IMR-90 (cell line): ENCODE results near the gene MS4A4E. TPM values are rescaled to one million over a fixed set of nuclear protein-coding genes. Genes with fewer than 3 reads are reported as not detected.

ENCODE experiments used
- ATAC-seq: fragments of 200-7000 bp; cut with Tn5 transposase; 2 replicates; pipeline ENCODE4 v1.9.1; 2020; ENCODE audit warnings: low read depth, mild to moderate bottlenecking, moderate library complexity
- BruUV-seq: library from RNA; stranded (reverse); fragments of 400-500 nt; replicated peaks from 2 replicates; lab custom pipeline; 2021; lab: Mats Ljungman, UMichigan
- CTCF ChIA-PET: fragments of 300-600 bp; formaldehyde crosslinking; extraction: SDS; loops from one replicate; lab custom pipeline; 2021; ENCODE audit warnings: antibody characterized with exemption; lab: Yijun Ruan, JAX
- POLR2A ChIA-PET: fragments of 300-600 bp; sonication (Branson Sonifier 250); formaldehyde crosslinking; loops from one replicate; lab custom pipeline; 2022; ENCODE audit warnings: antibody characterized with exemption; ENCODE audit not compliant: unreplicated experiment; lab: Charles Lee
- DNase-seq: peaks from one replicate; pipeline ENCODE4 v3.0.0; 2013
- H2AFZ ChIP-seq: replicated peaks from 2 replicates; pipeline ENCODE3; 2013; ENCODE audit warnings: low read length, mild to moderate bottlenecking; ENCODE audit not compliant: poor library complexity
- H2AK5ac ChIP-seq: 2 replicates; pipeline ENCODE4 v1.6.1; 2013; ENCODE audit warnings: low read depth, low read length, inconsistent platforms
- H2AK9ac ChIP-seq: replicated peaks from 2 replicates; pipeline ENCODE3; 2013; ENCODE audit warnings: mild to moderate bottlenecking, low read depth, low read length, moderate library complexity; ENCODE audit not compliant: poor library complexity
- H2BK120ac ChIP-seq: 2 replicates; pipeline ENCODE4 v1.6.1; 2013; ENCODE audit warnings: low read depth, low read length, inconsistent platforms
- H2BK15ac ChIP-seq: 3 replicates; pipeline ENCODE4 v1.6.1; 2013; ENCODE audit warnings: low read depth, low read length, inconsistent platforms
- H2BK20ac ChIP-seq: 2 replicates; pipeline ENCODE4 v1.6.1; 2013; ENCODE audit warnings: low read depth, mild to moderate bottlenecking, inconsistent platforms, low read length, moderate library complexity
- H2BK5ac ChIP-seq: 2 replicates; pipeline ENCODE4 v1.6.1; 2013; ENCODE audit warnings: mild to moderate bottlenecking, low read depth, low read length, inconsistent platforms; ENCODE audit not compliant: poor library complexity, severe bottlenecking
- H3K14ac ChIP-seq: replicated peaks from 2 replicates; pipeline ENCODE4 v1.6.1; 2013; ENCODE audit warnings: low read depth, low read length, inconsistent platforms
- H3K18ac ChIP-seq: 2 replicates; pipeline ENCODE4 v1.6.1; 2013; ENCODE audit warnings: low read depth, low read length, control low read depth
- H3K23ac ChIP-seq: 2 replicates; pipeline ENCODE4 v1.6.1; 2013; ENCODE audit warnings: low read depth, low read length, inconsistent platforms
- H3K27ac ChIP-seq: 2 replicates; pipeline ENCODE4 v1.5.1; 2013; ENCODE audit warnings: mild to moderate bottlenecking, control low read depth, low read length; ENCODE audit not compliant: insufficient read depth
- H3K27me3 ChIP-seq: 2 replicates; pipeline ENCODE4 v1.6.1; 2013; ENCODE audit warnings: low read length; ENCODE audit not compliant: control insufficient read depth, insufficient read depth
- H3K36me3 ChIP-seq: 2 replicates; pipeline ENCODE4 v1.6.1; 2013; ENCODE audit warnings: low read length, mixed read lengths; ENCODE audit not compliant: control insufficient read depth, insufficient read depth
- H3K4ac ChIP-seq: 2 replicates; pipeline ENCODE4 v1.6.1; 2013; ENCODE audit warnings: low read depth, low read length, inconsistent platforms
- H3K4me1 ChIP-seq: 2 replicates; pipeline ENCODE4 v1.6.1; 2013; ENCODE audit warnings: low read length, mixed read lengths; ENCODE audit not compliant: control insufficient read depth, insufficient read depth
- H3K4me2 ChIP-seq: 2 replicates; pipeline ENCODE4 v1.6.1; 2013; ENCODE audit warnings: low read depth, mild to moderate bottlenecking, control low read depth, low read length, moderate library complexity
- H3K4me3 ChIP-seq: 2 replicates; pipeline ENCODE4 v1.5.1; 2013; ENCODE audit warnings: low read depth, mild to moderate bottlenecking, control low read depth, low read length, moderate library complexity; ENCODE audit not compliant: insufficient read depth
- H3K56ac ChIP-seq: 2 replicates; pipeline ENCODE4 v1.6.1; 2013; ENCODE audit warnings: low read length, inconsistent platforms; ENCODE audit not compliant: insufficient read depth; ENCODE audit errors: extremely low read depth
- H3K79me1 ChIP-seq, 2 experiments: 2 replicates each; pipeline ENCODE4 v1.6.1; 2013; ENCODE audit warnings: low read length in 2 of 2, inconsistent platforms in 1 of 2, low read depth in 1 of 2
- H3K9ac ChIP-seq: 2 replicates; pipeline ENCODE4 v1.6.1; 2013; ENCODE audit warnings: low read depth, low read length, control low read depth
- H3K9me1 ChIP-seq: 2 replicates; pipeline ENCODE4 v1.6.1; 2013; ENCODE audit warnings: low read length, inconsistent platforms; ENCODE audit not compliant: insufficient read depth
- H3K9me3 ChIP-seq: 2 replicates; pipeline ENCODE4 v1.6.1; 2013; ENCODE audit warnings: low read length; ENCODE audit not compliant: control insufficient read depth, insufficient read depth
- H4K20me1 ChIP-seq: 2 replicates; pipeline ENCODE4 v1.6.1; 2013; ENCODE audit warnings: low read length, inconsistent platforms; ENCODE audit not compliant: insufficient read depth
- H4K5ac ChIP-seq: 2 replicates; pipeline ENCODE4 v1.6.1; 2013; ENCODE audit warnings: mild to moderate bottlenecking, low read depth, low read length, control low read depth
- H4K8ac ChIP-seq, 2 experiments: 2 replicates each; pipeline ENCODE4 v1.6.1; 2013; ENCODE audit warnings: low read depth in 2 of 2, low read length in 2 of 2, control low read depth in 1 of 2, inconsistent platforms in 1 of 2
- H4K91ac ChIP-seq: 2 replicates; pipeline ENCODE4 v1.6.1; 2013; ENCODE audit warnings: low read depth, low read length, inconsistent platforms; ENCODE audit not compliant: insufficient read depth
- CEBPB ChIP-seq: IDR thresholded peaks from 2 replicates; pipeline ENCODE4 v1.6.1; 2012; ENCODE audit warnings: low read depth, low read length, improper control_type of control experiment
- CHD1 ChIP-seq: IDR thresholded peaks from 2 replicates; pipeline ENCODE4 v1.6.1; 2012; ENCODE audit warnings: low read depth, low read length, improper control_type of control experiment
- MAFK ChIP-seq: IDR thresholded peaks from 2 replicates; pipeline ENCODE4 v1.6.1; 2012; ENCODE audit warnings: low read depth, low read length, improper control_type of control experiment
- MAZ ChIP-seq: IDR thresholded peaks from 2 replicates; pipeline ENCODE4 v1.6.1; 2012; ENCODE audit warnings: low read depth, mild to moderate bottlenecking, low read length, improper control_type of control experiment, moderate library complexity, borderline replicate concordance
- MXI1 ChIP-seq: IDR thresholded peaks from 2 replicates; pipeline ENCODE4 v1.6.1; 2012; ENCODE audit warnings: low read depth, mild to moderate bottlenecking, low read length, moderate library complexity, borderline replicate concordance
- NFE2L2 ChIP-seq: fragments of 150-350 bp; IDR thresholded peaks from 2 replicates; pipeline ENCODE4 v1.6.1; 2016; ENCODE audit warnings: low read depth, mild to moderate bottlenecking, low read length
- POLR2A ChIP-seq: IDR thresholded peaks from 2 replicates; pipeline ENCODE4 v1.6.1; 2012; ENCODE audit warnings: mild to moderate bottlenecking, low read depth, low read length
- RAD21 ChIP-seq: IDR thresholded peaks from 2 replicates; pipeline ENCODE4 v1.6.1; 2012; ENCODE audit warnings: low read length, improper control_type of control experiment
- RCOR1 ChIP-seq: IDR thresholded peaks from 2 replicates; pipeline ENCODE4 v1.6.1; 2012; ENCODE audit warnings: mild to moderate bottlenecking, low read length, improper control_type of control experiment; ENCODE audit not compliant: insufficient replicate concordance
- SMC3 ChIP-seq: fragments of 150-350 bp; IDR thresholded peaks from 2 replicates; pipeline ENCODE4 v1.6.1; 2016; ENCODE audit warnings: low read depth, mild to moderate bottlenecking, antibody characterized with exemption, low read length, moderate library complexity
- WGBS, 2 experiments: methylation state at CpG; one replicate each; pipeline versions ENCODE4 v1.1.5 to v1.1.7; 2013; ENCODE audit warnings: missing lambda C conversion rate in 2 of 2; ENCODE audit not compliant: insufficient read length in 1 of 2; ENCODE audit errors: extremely low coverage in 2 of 2; 5-methylcytosine and 5-hydroxymethylcytosine counted together
- dilution Hi-C: fragments of 300-500 bp; cut with HindIII; formaldehyde crosslinking; loops from one replicate; pipeline ENCODE4 v1.14.3; 2018; ENCODE audit warnings: low sequenced_read_pairs; ENCODE audit not compliant: unreplicated experiment
- in situ Hi-C: fragments of 300-500 bp; cut with MboI; formaldehyde crosslinking; loops from 3 replicates; pipeline ENCODE4 v1.14.3; 2019; ENCODE audit warnings: low sequenced_read_pairs, inconsistent platforms, mixed read lengths
- intact Hi-C: fragments of 100-400 bp; cut with micrococcal nuclease; formaldehyde crosslinking; loops from 2 replicates; pipeline ENCODE4 v1.10.0; 2022
- polyA plus RNA-seq, 3 experiments: library from polyadenylated mRNA; depleted of rRNA; stranded (reverse); fragments of >200 nt; gene quantifications; 2 replicates each; pipeline ENCODE4 v1.2.3, GENCODE V29; 2012; ENCODE audit warnings: low replicate concordance in 1 of 3
- total RNA-seq: library from RNA; depleted of rRNA; stranded (reverse); fragments of >200 nt; gene quantifications from 2 replicates; pipeline ENCODE4 v1.2.3, GENCODE V29; 2012
- TF ChIP-seq, protein P1 (sequence below): conservative IDR thresholded peaks from 2 replicates; pipeline ENCODE4 v1.5.1; 2012; ENCODE audit warnings: mild to moderate bottlenecking, low read depth, low read length, improper control_type of control experiment
- TF ChIP-seq, protein P2 (sequence below): fragments of 150-350 bp; IDR thresholded peaks from 2 replicates; pipeline ENCODE4 v1.6.1; 2017; ENCODE audit warnings: mild to moderate bottlenecking, antibody characterized with exemption, low read length, low read depth
- TF ChIP-seq, protein P3 (sequence below): fragments of 150-350 bp; IDR thresholded peaks from 2 replicates; pipeline ENCODE4 v1.6.1; 2016; ENCODE audit warnings: low read depth, mild to moderate bottlenecking, low read length, moderate library complexity, borderline replicate concordance

MS4A4E gene
- total and polyA plus RNA-seq, 2 of the 4 experiments (the other 2 are of a cell fraction) = not detected

GRCh38 chr11:60265373-60266214 is 22.7 kb upstream of the MS4A4E start (continued):
- TF ChIP-seq, protein P1, sequence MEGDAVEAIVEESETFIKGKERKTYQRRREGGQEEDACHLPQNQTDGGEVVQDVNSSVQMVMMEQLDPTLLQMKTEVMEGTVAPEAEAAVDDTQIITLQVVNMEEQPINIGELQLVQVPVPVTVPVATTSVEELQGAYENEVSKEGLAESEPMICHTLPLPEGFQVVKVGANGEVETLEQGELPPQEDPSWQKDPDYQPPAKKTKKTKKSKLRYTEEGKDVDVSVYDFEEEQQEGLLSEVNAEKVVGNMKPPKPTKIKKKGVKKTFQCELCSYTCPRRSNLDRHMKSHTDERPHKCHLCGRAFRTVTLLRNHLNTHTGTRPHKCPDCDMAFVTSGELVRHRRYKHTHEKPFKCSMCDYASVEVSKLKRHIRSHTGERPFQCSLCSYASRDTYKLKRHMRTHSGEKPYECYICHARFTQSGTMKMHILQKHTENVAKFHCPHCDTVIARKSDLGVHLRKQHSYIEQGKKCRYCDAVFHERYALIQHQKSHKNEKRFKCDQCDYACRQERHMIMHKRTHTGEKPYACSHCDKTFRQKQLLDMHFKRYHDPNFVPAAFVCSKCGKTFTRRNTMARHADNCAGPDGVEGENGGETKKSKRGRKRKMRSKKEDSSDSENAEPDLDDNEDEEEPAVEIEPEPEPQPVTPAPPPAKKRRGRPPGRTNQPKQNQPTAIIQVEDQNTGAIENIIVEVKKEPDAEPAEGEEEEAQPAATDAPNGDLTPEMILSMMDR = peak; percentile 61

- Histone ChIP-seq H3K9me3 (peaks cover 2% of the 10 kb centered on the region; the same call in 1 of the 2 replicates), H2AFZ (no peak overlapping the region), H3K9me1 (no peaks in the 10 kb centered on the region), H3K79me1 (no peaks in the 10 kb centered on the region), H2BK120ac (no peak overlapping the region), H3K14ac (no peak overlapping the region), H3K23ac (no peak overlapping the region), H3K56ac (no peak overlapping the region), H2BK20ac (no peak overlapping the region), H3K4ac (no peak overlapping the region), H4K5ac (no peak overlapping the region), H4K91ac (no peak overlapping the region), H2AK9ac (no peak overlapping the region), H4K20me1 (no peaks in the 10 kb centered on the region), H4K8ac (no peak overlapping the region), H2BK15ac (no peak overlapping the region), H3K36me3 (no peaks in the 10 kb centered on the region), H3K4me3 (no peak overlapping the region), H3K27me3 (no peaks in the 10 kb centered on the region), H3K27ac (no peak overlapping the region), H3K18ac (no peak overlapping the region), H3K4me2 (no peak overlapping the region), H3K4me1 (no peaks in the 10 kb centered on the region), H3K9ac (no peak overlapping the region), H2BK5ac (no peak overlapping the region), H2AK5ac (no peak overlapping the region)
- dilution Hi-C loops = no loop called here
- WGBS, 2 experiments = 0% methylated on average over 1 of the region's 5 CpGs; no CpG with 5 or more reads in 1 of the 2 experiments
- POLR2A ChIA-PET = no interaction called here
- ATAC-seq (no peak), DNase-seq (no peak)
- BruUV-seq = no TSS peak
- intact Hi-C loops = loop anchor here (10.0 kb wide), 2 partner anchors 350 to 440 kb away; no protein-coding TSS in a partner anchor
- CTCF ChIA-PET = no interaction called here
- in situ Hi-C loops = no loop called here
- TF ChIP-seq RAD21 (no peak), CHD1 (no peak), MXI1 (no peak), NFE2L2 (no peak), POLR2A (no peak), RCOR1 (no peak), CEBPB (no peak), MAFK (no peak), MAZ (no peak), SMC3 (no peak)
- TF ChIP-seq, protein P2, sequence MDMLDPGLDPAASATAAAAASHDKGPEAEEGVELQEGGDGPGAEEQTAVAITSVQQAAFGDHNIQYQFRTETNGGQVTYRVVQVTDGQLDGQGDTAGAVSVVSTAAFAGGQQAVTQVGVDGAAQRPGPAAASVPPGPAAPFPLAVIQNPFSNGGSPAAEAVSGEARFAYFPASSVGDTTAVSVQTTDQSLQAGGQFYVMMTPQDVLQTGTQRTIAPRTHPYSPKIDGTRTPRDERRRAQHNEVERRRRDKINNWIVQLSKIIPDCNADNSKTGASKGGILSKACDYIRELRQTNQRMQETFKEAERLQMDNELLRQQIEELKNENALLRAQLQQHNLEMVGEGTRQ = no peak
- TF ChIP-seq, protein P3, sequence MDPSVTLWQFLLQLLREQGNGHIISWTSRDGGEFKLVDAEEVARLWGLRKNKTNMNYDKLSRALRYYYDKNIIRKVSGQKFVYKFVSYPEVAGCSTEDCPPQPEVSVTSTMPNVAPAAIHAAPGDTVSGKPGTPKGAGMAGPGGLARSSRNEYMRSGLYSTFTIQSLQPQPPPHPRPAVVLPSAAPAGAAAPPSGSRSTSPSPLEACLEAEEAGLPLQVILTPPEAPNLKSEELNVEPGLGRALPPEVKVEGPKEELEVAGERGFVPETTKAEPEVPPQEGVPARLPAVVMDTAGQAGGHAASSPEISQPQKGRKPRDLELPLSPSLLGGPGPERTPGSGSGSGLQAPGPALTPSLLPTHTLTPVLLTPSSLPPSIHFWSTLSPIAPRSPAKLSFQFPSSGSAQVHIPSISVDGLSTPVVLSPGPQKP = no peak
These were observed 21.7 kb upstream of the MS4A4E start for GRCh38 chr11:60264644-60265043.
